BJ (cell line): ENCODE measurements around the gene DNAJC17. TPM values are rescaled to one million over a fixed set of nuclear protein-coding genes. Genes with fewer than 3 reads are reported as not detected.

ENCODE experiments used
- CTCF ChIA-PET: fragments of 350-600 bp; formaldehyde crosslinking; extraction: SDS; loops from one replicate; lab custom pipeline; 2021; ENCODE audit warnings: antibody characterized with exemption, inconsistent platforms; lab: Yijun Ruan, JAX
- POLR2A ChIA-PET: fragments of 300-600 bp; sonication (Branson Sonifier 250); formaldehyde crosslinking; extraction: SDS; loops from one replicate; lab custom pipeline; 2021; ENCODE audit warnings: antibody characterized with exemption; lab: Charles Lee
- DNase-seq: peaks from one replicate; pipeline ENCODE4 v3.0.0-alpha.2; 2011; ENCODE audit warnings: low read depth
- H3K27me3 ChIP-seq: 2 replicates; pipeline ENCODE4 v1.6.0; 2011; ENCODE audit warnings: low read length; ENCODE audit not compliant: control insufficient read depth, insufficient read depth
- H3K36me3 ChIP-seq: 2 replicates; pipeline ENCODE4 v1.5.1; 2011; ENCODE audit warnings: low read length; ENCODE audit not compliant: control insufficient read depth, insufficient read depth
- H3K4me3 ChIP-seq: 2 replicates; pipeline ENCODE4 v1.5.1; 2011; ENCODE audit warnings: low read depth, mild to moderate bottlenecking, control low read depth, low read length
- CTCF ChIP-seq: IDR thresholded peaks from 2 replicates; pipeline ENCODE4 v1.5.1; 2011; ENCODE audit warnings: low read depth, mild to moderate bottlenecking, control low read depth, inconsistent platforms, low read length, moderate library complexity; ENCODE audit not compliant: insufficient read depth
- polyA plus RNA-seq: library from polyadenylated mRNA; depleted of rRNA; stranded (reverse); fragments of >200 nt; gene quantifications from 2 replicates; pipeline ENCODE4 v1.2.3, GENCODE V29; 2011

The DNAJC17 gene
- polyA plus RNA-seq, 1 experiment, result 37.1 TPM

DNA sequence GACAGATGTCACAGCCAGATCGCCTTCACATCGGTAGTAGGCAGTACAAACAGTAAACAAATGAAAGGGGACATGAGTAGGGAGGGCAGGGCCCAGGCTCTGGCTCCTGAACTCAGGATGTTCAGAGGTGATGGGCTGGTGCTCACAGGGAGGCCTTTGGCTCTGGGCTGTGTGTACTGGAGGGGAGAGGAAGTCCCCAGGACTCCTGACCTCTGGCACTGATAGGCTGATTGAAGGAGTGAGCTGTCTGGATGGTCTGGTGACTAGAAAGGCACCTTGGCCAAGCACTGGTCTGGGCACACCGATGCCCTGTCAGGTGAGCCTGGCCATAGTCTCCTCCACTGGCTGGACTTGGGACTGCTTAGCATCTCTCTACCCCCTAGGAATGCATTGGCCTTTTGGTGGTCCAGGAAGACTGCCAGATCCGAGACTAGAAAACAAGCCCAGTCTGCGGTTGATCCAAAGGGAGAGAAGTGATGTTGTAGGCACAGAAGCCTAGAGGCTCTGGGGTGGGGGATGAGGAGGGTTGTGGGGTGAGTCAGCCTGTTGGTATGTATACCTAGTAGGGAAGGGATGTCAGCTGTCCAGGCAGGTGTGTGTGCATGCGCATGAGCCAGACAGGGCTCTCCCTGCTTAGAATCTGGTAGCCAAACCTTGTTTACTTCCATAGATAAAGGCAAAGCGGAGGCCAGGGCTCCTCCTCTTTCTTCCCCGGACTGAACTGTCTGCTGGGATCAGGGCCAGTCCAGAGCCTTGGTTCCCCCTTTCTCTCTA, 38.4 kb upstream of the DNAJC17 start:
- no peak for DNase-seq
- Histone ChIP-seq H3K27me3 (peaks cover 15% of the 10 kb centered on the region), H3K36me3 (no peaks in the 10 kb centered on the region), H3K4me3 (no peak overlapping the region)
- ChIA-PET CTCF (interaction anchor here (2.1 to 8.3 kb wide), 3 partner anchors 12 to 49 kb away, joined by 9 to 81 read pairs (median 14); partner anchors contain the start of gene VPS18), POLR2A (no interaction called here)
- no peak for TF ChIP-seq CTCF

GRCh38 chr15:40845036-40845435, 37.8 kb upstream of the DNAJC17 start:
- ChIA-PET CTCF (interaction anchor here (1.1 to 8.3 kb wide), 3 partner anchors 13 to 59 kb away, joined by 3 to 81 read pairs (median 14); partner anchors contain the start of gene VPS18), POLR2A (no interaction called here)
- H3K36me3 ChIP-seq, result no peaks in the 10 kb centered on the region
- H3K27me3 ChIP-seq, result peaks cover 15% of the 10 kb centered on the region
- no peak overlapping the region for H3K4me3 ChIP-seq
- DNase-seq, result no peak
- no peak for TF ChIP-seq CTCF

DNA sequence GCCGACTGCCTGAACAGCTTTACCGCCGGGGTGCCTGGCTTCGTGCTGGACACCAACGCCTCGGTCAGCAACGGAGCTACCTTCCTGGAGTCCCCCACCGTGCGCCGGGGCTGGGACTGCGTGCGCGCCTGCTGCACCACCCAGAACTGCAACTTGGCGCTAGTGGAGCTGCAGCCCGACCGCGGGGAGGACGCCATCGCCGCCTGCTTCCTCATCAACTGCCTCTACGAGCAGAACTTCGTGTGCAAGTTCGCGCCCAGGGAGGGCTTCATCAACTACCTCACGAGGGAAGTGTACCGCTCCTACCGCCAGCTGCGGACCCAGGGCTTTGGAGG, 37.4 kb upstream of the DNAJC17 start:
- CTCF ChIA-PET, result interaction anchor here (1.1 to 8.3 kb wide), 4 partner anchors 10 to 59 kb away, joined by 3 to 81 read pairs (median 9); partner anchors contain the start of gene VPS18
- no peak for DNase-seq

DNA sequence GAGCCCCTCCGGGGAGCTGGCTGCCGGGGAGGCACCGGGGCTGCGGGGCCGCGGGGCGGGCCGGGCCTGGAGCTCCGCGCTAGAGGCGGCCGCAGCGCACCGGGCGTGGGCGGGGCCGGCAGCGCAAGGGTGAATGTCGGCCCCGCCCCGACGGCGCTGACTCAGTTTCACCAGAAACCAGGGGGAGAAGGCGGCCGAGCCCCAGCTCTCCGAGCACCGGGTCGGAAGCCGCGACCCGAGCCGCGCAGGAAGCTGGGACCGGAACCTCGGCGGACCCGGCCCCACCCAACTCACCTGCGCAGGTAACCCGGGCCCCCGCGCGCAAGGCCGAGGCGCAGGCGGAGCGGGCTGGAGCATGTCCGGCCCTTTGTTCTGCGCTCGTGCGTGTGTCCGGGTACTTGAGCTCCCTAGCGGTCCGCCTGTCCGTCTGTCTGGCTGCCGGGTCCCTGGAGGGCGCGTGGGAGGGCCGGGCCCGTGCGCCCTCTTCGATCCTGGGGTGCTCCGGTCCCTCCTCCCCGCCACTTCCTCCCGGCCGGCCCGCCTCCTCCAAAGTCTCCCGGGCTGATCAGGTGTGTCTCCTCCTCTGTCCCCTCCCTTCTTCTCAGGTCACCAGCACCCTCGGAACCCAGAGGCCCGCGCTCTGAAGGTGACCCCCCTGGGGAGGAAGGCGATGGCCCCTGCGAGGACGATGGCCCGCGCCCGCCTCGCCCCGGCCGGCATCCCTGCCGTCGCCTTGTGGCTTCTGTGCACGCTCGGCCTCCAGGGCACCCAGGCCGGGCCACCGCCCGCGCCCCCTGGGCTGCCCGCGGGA, 36.8 kb upstream of the DNAJC17 start, which contains the start of gene SPINT1:
TSS of gene SPINT1 (plus strand) at position 164 of the 811 bp plus-strand sequence. CDS start at position 671, 507 bp downstream.
- Histone ChIP-seq H3K36me3 (no peaks in the 10 kb centered on the region), H3K27me3 (peaks cover 15% of the 10 kb centered on the region), H3K4me3 (peak within 1 kb of the TSS; percentile 38)
- DNase-seq, result no peak
- ChIA-PET CTCF (interaction anchor here (1.1 to 8.3 kb wide), 5 partner anchors 11 to 80 kb away, joined by 3 to 81 read pairs (median 4); partner anchors contain the start of genes GCHFR and VPS18), POLR2A (interaction anchor here (0.6 kb wide), 1 partner anchor 18 kb away, joined by 3 read pairs; no protein-coding TSS in a partner anchor)
- TF ChIP-seq CTCF, result no peak

More for the DNA sequence above, 37.4 kb upstream of the DNAJC17 start:
- H3K36me3 ChIP-seq, result no peaks in the 10 kb centered on the region
- no peak for TF ChIP-seq CTCF
- peaks cover 15% of the 10 kb centered on the region for H3K27me3 ChIP-seq
- POLR2A ChIA-PET, result no interaction called here
- H3K4me3 ChIP-seq, result peak overlapping the region; percentile 38
